ENCODE data around the gene CNIH3. TPM values are rescaled to one million over a fixed set of nuclear protein-coding genes. Genes with fewer than 3 reads are reported as not detected.
A peak's percentile ranks its signal among the peaks of the same experiment; 100 is the strongest.
"Not testable (repeated sequence)": the region's sequence is repeated elsewhere in the genome, so short reads cannot be mapped to it uniquely, and the experiment has no call there.

CNIH3 gene
- total RNA-seq, 2 experiments from 2014 or later = 1.5 to 2.5 TPM

- Mint-ChIP-seq H3K27ac (no peak overlapping the region), H3K9me3 (ENCODE audit: insufficient read depth) (no peaks in the 10 kb centered on the region), H3K27me3 (ENCODE audit: low read depth) (no peaks in the 10 kb centered on the region), H3K4me1 (ENCODE audit: low read depth) (no peaks in the 10 kb centered on the region), H3K4me3 (no peak overlapping the region), H3K36me3 (ENCODE audit: low read depth) (no peaks in the 10 kb centered on the region)
- ChIA-PET CTCF (no interaction called here), POLR2A (no interaction called here)
- ATAC-seq = no peak
- no peak for DNase-seq
These were observed 81.0 kb downstream of the CNIH3 start for GRCh38 chr1:224696891-224697765.

- Mint-ChIP-seq H3K27me3 (ENCODE audit: low read depth) (no peaks in the 10 kb centered on the region), H3K9me3 (ENCODE audit: insufficient read depth) (no peaks in the 10 kb centered on the region), H3K4me3 (no peak overlapping the region), H3K4me1 (ENCODE audit: low read depth) (no peaks in the 10 kb centered on the region), H3K27ac (no peak overlapping the region), H3K36me3 (ENCODE audit: low read depth) (no peaks in the 10 kb centered on the region)
- no peak for ATAC-seq
- ChIA-PET CTCF (no interaction called here), POLR2A (no interaction called here)
- no peak for DNase-seq
These were observed 81.9 kb downstream of the CNIH3 start for GRCh38 chr1:224698015-224698451.

- ChIA-PET POLR2A (interaction anchor here (1.3 kb wide), 1 partner anchor 9 kb away, joined by 3 read pairs; no protein-coding TSS in a partner anchor), CTCF (interaction anchor here (0.8 to 3.0 kb wide), 6 partner anchors 13 to 194 kb away, joined by 3 to 30 read pairs (median 3); no protein-coding TSS in a partner anchor)
- H3K36me3 Mint-ChIP-seq (ENCODE audit: low read depth) = no peaks in the 10 kb centered on the region
- no peak overlapping the region for H3K27ac Mint-ChIP-seq
- DNase-seq = peak; percentile 25
- H3K4me1 Mint-ChIP-seq (ENCODE audit: low read depth) = no peaks in the 10 kb centered on the region
- peak; percentile 44 for ATAC-seq
- H3K4me3 Mint-ChIP-seq = no peak overlapping the region
- peaks cover 2% of the 10 kb centered on the region for H3K27me3 Mint-ChIP-seq (ENCODE audit: low read depth)
- H3K9me3 Mint-ChIP-seq (ENCODE audit: insufficient read depth) = no peaks in the 10 kb centered on the region
These were observed 84.9 kb downstream of the CNIH3 start for GRCh38 chr1:224700918-224701531.

GRCh38 chr1:224703702-224704101 lies 87.6 kb downstream of the CNIH3 start:
- H3K27ac Mint-ChIP-seq = no peak overlapping the region
- ChIA-PET CTCF (interaction anchor here (1.0 to 1.1 kb wide), 2 partner anchors 147 to 191 kb away, joined by 3 to 4 read pairs; no protein-coding TSS in a partner anchor), POLR2A (no interaction called here)
- no peaks in the 10 kb centered on the region for H3K4me1 Mint-ChIP-seq (ENCODE audit: low read depth)
- DNase-seq (no peak), ATAC-seq (no peak)
- H3K27me3 Mint-ChIP-seq (ENCODE audit: low read depth) = peaks cover 2% of the 10 kb centered on the region
- H3K36me3 Mint-ChIP-seq (ENCODE audit: low read depth) = no peaks in the 10 kb centered on the region
- no peaks in the 10 kb centered on the region for H3K9me3 Mint-ChIP-seq (ENCODE audit: insufficient read depth)
- no peak overlapping the region for H3K4me3 Mint-ChIP-seq

- no peaks in the 10 kb centered on the region for H3K9me3 Mint-ChIP-seq (ENCODE audit: insufficient read depth)
- DNase-seq (no peak), ATAC-seq (no peak)
- ChIA-PET POLR2A (no interaction called here), CTCF (interaction anchor here (1.1 kb wide), 1 partner anchor 191 kb away, joined by 3 read pairs; no protein-coding TSS in a partner anchor)
- H3K4me1 Mint-ChIP-seq (ENCODE audit: low read depth) = no peaks in the 10 kb centered on the region
- no peaks in the 10 kb centered on the region for H3K36me3 Mint-ChIP-seq (ENCODE audit: low read depth)
- no peak overlapping the region for H3K27ac Mint-ChIP-seq
- peaks cover 4% of the 10 kb centered on the region for H3K27me3 Mint-ChIP-seq (ENCODE audit: low read depth)
- no peak overlapping the region for H3K4me3 Mint-ChIP-seq
These were observed 88.1 kb downstream of the CNIH3 start for GRCh38 chr1:224704107-224704735.

- ChIA-PET CTCF (no interaction called here), POLR2A (no interaction called here)
- ATAC-seq = no peak
- Mint-ChIP-seq H3K4me3 (no peak overlapping the region), H3K27me3 (ENCODE audit: low read depth) (peaks cover 8% of the 10 kb centered on the region), H3K36me3 (ENCODE audit: low read depth) (no peaks in the 10 kb centered on the region), H3K9me3 (ENCODE audit: insufficient read depth) (no peaks in the 10 kb centered on the region), H3K4me1 (ENCODE audit: low read depth) (no peaks in the 10 kb centered on the region), H3K27ac (no peak overlapping the region)
- no peak for DNase-seq
These were observed 89.5 kb downstream of the CNIH3 start for GRCh38 chr1:224705578-224705977.

GRCh38 chr1:224707843-224708725 lies 92.0 kb downstream of the CNIH3 start:
- Mint-ChIP-seq H3K27ac (no peak overlapping the region), H3K27me3 (ENCODE audit: low read depth) (peaks cover 11% of the 10 kb centered on the region), H3K4me3 (no peak overlapping the region), H3K36me3 (ENCODE audit: low read depth) (no peaks in the 10 kb centered on the region), H3K9me3 (ENCODE audit: insufficient read depth) (no peaks in the 10 kb centered on the region), H3K4me1 (ENCODE audit: low read depth) (no peaks in the 10 kb centered on the region)
- CTCF ChIA-PET = no interaction called here
- DNase-seq (no peak), ATAC-seq (no peak)
- POLR2A ChIA-PET = no interaction called here

GRCh38 chr1:224710196-224710595 lies 94.1 kb downstream of the CNIH3 start:
- H3K4me3 Mint-ChIP-seq = no peak overlapping the region
- no peak overlapping the region for H3K27ac Mint-ChIP-seq

GRCh38 chr1:224711231-224711756 lies 95.2 kb downstream of the CNIH3 start:
- CTCF ChIA-PET; H3K9me3 Mint-ChIP-seq (ENCODE audit: insufficient read depth); DNase-seq; H3K36me3 Mint-ChIP-seq (ENCODE audit: low read depth); H3K27ac Mint-ChIP-seq; ATAC-seq; H3K4me3 Mint-ChIP-seq; H3K4me1 Mint-ChIP-seq (ENCODE audit: low read depth); POLR2A ChIA-PET: not testable (repeated sequence)
- H3K27me3 Mint-ChIP-seq (ENCODE audit: low read depth) = peaks cover 14% of the 10 kb centered on the region

More at GRCh38 chr1:224710196-224710595, 94.1 kb downstream of the CNIH3 start:
- ChIA-PET POLR2A (no interaction called here), CTCF (no interaction called here)
- DNase-seq = no peak
- H3K36me3 Mint-ChIP-seq (ENCODE audit: low read depth) = no peaks in the 10 kb centered on the region
- ATAC-seq = no peak
- H3K4me1 Mint-ChIP-seq (ENCODE audit: low read depth) = no peaks in the 10 kb centered on the region
- no peaks in the 10 kb centered on the region for H3K9me3 Mint-ChIP-seq (ENCODE audit: insufficient read depth)
- H3K27me3 Mint-ChIP-seq (ENCODE audit: low read depth) = peaks cover 9% of the 10 kb centered on the region

GRCh38 chr1:224711876-224712275 lies 95.8 kb downstream of the CNIH3 start:
- Mint-ChIP-seq H3K36me3 (ENCODE audit: low read depth) (no peaks in the 10 kb centered on the region), H3K4me3 (no peak overlapping the region), H3K4me1 (ENCODE audit: low read depth) (no peaks in the 10 kb centered on the region), H3K27ac (no peak overlapping the region), H3K9me3 (ENCODE audit: insufficient read depth) (no peaks in the 10 kb centered on the region), H3K27me3 (ENCODE audit: low read depth) (peaks cover 16% of the 10 kb centered on the region)
- ChIA-PET CTCF (no interaction called here), POLR2A (no interaction called here)
- ATAC-seq = no peak
- no peak for DNase-seq

- no peaks in the 10 kb centered on the region for H3K9me3 Mint-ChIP-seq (ENCODE audit: insufficient read depth)
- no peak overlapping the region for H3K27ac Mint-ChIP-seq
- ATAC-seq = no peak
These were observed 97.1 kb downstream of the CNIH3 start for GRCh38 chr1:224713228-224713627.

More at GRCh38 chr1:224713228-224713627, 97.1 kb downstream of the CNIH3 start:
- ChIA-PET CTCF (interaction anchor here (1.0 kb wide), 1 partner anchor 19 kb away, joined by 3 read pairs; no protein-coding TSS in a partner anchor), POLR2A (interaction anchor here (0.7 kb wide), 1 partner anchor 10 kb away, joined by 3 read pairs; no protein-coding TSS in a partner anchor)
- peaks cover 16% of the 10 kb centered on the region for H3K27me3 Mint-ChIP-seq (ENCODE audit: low read depth)
- peaks cover 10% of the 10 kb centered on the region for H3K4me1 Mint-ChIP-seq (ENCODE audit: low read depth)
- no peak for DNase-seq
- H3K36me3 Mint-ChIP-seq (ENCODE audit: low read depth) = peaks cover 1% of the 10 kb centered on the region
- no peak overlapping the region for H3K4me3 Mint-ChIP-seq
